Thyroid gland (tissue), 4 donors: ENCODE data around the gene CAMKK1.
A peak's percentile ranks its signal among the peaks of the same experiment; 100 is the strongest.

Source experiments
- CTCF ChIP-seq, 6 experiments: fragments of 200-600 bp in 3 of 6; fragments of 450-650 bp in 3 of 6; sonication (generic) in 3 of 6; IDR thresholded peaks; one replicate each; pipeline ENCODE4 v1.5.1; 2016 to 2019; ENCODE audit warnings: antibody characterized with exemption in 6 of 6, mild to moderate bottlenecking in 2 of 6, inconsistent platforms in 1 of 6, moderate library complexity in 1 of 6
- POLR2A ChIP-seq, 2 donors: fragments of 450-650 bp; IDR thresholded peaks; one replicate each; pipeline ENCODE4 v1.6.1; 2017; ENCODE audit warnings: antibody characterized with exemption in 2 of 2, mild to moderate bottlenecking in 2 of 2, moderate library complexity in 1 of 2

GRCh38 chr17:3935140-3935542 is 42.3 kb upstream of the CAMKK1 start:
- TF ChIP-seq CTCF (IDR thresholded peaks at IDR 0.05) (peak; percentile 31 to 78 (median 72)), POLR2A (IDR thresholded peaks at IDR 0.05) (no peak)
